Astrocyte (in vitro differentiated cells and primary cell): ENCODE measurements around the gene SNAP29. TPM values are rescaled to one million over a fixed set of nuclear protein-coding genes. Genes with fewer than 3 reads are reported as not detected.

Experiments
- DNase-seq: peaks from one replicate; pipeline ENCODE4 v3.0.0-alpha.2; 2010; ENCODE audit warnings: low read depth
- FAIRE-seq: peaks from 2 replicates; lab custom pipeline; 2011; peaks lifted over from hg19 to GRCh38; lab: Jason Lieb, UNC
- H2AFZ ChIP-seq: 2 replicates; pipeline ENCODE4 v1.6.0; 2012; ENCODE audit warnings: low read depth, low read length, inconsistent platforms
- H3K27ac ChIP-seq: 2 replicates; pipeline ENCODE4 v1.5.1; 2011; ENCODE audit warnings: low read depth, low read length, inconsistent platforms
- H3K27me3 ChIP-seq: 2 replicates; pipeline ENCODE4 v1.6.0; 2011; ENCODE audit warnings: low read length, inconsistent platforms; ENCODE audit not compliant: insufficient read depth
- H3K36me3 ChIP-seq: 2 replicates; pipeline ENCODE4 v1.5.1; 2011; ENCODE audit warnings: low read length, inconsistent platforms; ENCODE audit not compliant: insufficient read depth
- H3K4me1 ChIP-seq: 2 replicates; pipeline ENCODE4 v1.5.1; 2011; ENCODE audit warnings: low read length, inconsistent platforms; ENCODE audit not compliant: insufficient read depth
- H3K4me2 ChIP-seq: 2 replicates; pipeline ENCODE4 v1.6.0; 2012; ENCODE audit warnings: low read length, inconsistent platforms
- H3K4me3 ChIP-seq: 2 replicates; pipeline ENCODE4 v1.5.1; 2011; ENCODE audit warnings: low read depth, mild to moderate bottlenecking, low read length, inconsistent platforms; ENCODE audit not compliant: insufficient read depth
- H3K79me2 ChIP-seq: 2 replicates; pipeline ENCODE4 v1.6.0; 2012; ENCODE audit warnings: mild to moderate bottlenecking, low read length, inconsistent platforms; ENCODE audit not compliant: insufficient read depth
- H3K9ac ChIP-seq: 2 replicates; pipeline ENCODE4 v1.6.0; 2012; ENCODE audit warnings: mild to moderate bottlenecking, low read length, inconsistent platforms
- H3K9me3 ChIP-seq: 2 replicates; pipeline ENCODE4 v1.5.1; 2012; ENCODE audit warnings: low read depth, mild to moderate bottlenecking, low read length, inconsistent platforms; ENCODE audit not compliant: insufficient read depth
- H4K20me1 ChIP-seq: 2 replicates; pipeline ENCODE4 v1.6.0; 2012; ENCODE audit warnings: low read length, inconsistent platforms; ENCODE audit not compliant: insufficient read depth
- H3K27ac Mint-ChIP-seq: one replicate; pipeline ENCODE4 v1.8.0; 2021; ENCODE audit warnings: mild to moderate bottlenecking, mixed read lengths; ENCODE audit not compliant: unreplicated experiment
- H3K27me3 Mint-ChIP-seq: one replicate; pipeline ENCODE4 v1.8.0; 2021; ENCODE audit warnings: low read depth, mixed read lengths; ENCODE audit not compliant: unreplicated experiment
- H3K36me3 Mint-ChIP-seq: one replicate; pipeline ENCODE4 v1.8.0; 2021; ENCODE audit warnings: low read depth, mixed read lengths; ENCODE audit not compliant: unreplicated experiment
- H3K4me1 Mint-ChIP-seq: one replicate; pipeline ENCODE4 v1.8.0; 2021; ENCODE audit warnings: low read depth, mixed read lengths; ENCODE audit not compliant: unreplicated experiment
- H3K4me3 Mint-ChIP-seq: one replicate; pipeline ENCODE4 v1.8.0; 2021; ENCODE audit warnings: mild to moderate bottlenecking, moderate library complexity, mixed read lengths; ENCODE audit not compliant: unreplicated experiment
- H3K9me3 Mint-ChIP-seq: one replicate; pipeline ENCODE4 v1.8.0; 2021; ENCODE audit warnings: mild to moderate bottlenecking, mixed read lengths; ENCODE audit not compliant: unreplicated experiment
- EZH2 ChIP-seq: IDR thresholded peaks from 2 replicates; pipeline ENCODE4 v1.6.1; 2012; ENCODE audit warnings: mild to moderate bottlenecking, low read length, inconsistent platforms; ENCODE audit not compliant: insufficient read depth
- total RNA-seq: library from RNA; stranded (reverse); gene quantifications from 2 replicates; pipeline ENCODE4 v1.2.1, GENCODE V29; 2021
- TF ChIP-seq, protein P1 (sequence below): IDR thresholded peaks from 2 replicates; pipeline ENCODE4 v1.5.1; 2011; ENCODE audit warnings: low read depth, mild to moderate bottlenecking, inconsistent platforms, low read length, moderate library complexity; ENCODE audit not compliant: insufficient read depth

The SNAP29 gene
- total RNA-seq, 1 donor from 2014 or later: 19.6 TPM

DNA sequence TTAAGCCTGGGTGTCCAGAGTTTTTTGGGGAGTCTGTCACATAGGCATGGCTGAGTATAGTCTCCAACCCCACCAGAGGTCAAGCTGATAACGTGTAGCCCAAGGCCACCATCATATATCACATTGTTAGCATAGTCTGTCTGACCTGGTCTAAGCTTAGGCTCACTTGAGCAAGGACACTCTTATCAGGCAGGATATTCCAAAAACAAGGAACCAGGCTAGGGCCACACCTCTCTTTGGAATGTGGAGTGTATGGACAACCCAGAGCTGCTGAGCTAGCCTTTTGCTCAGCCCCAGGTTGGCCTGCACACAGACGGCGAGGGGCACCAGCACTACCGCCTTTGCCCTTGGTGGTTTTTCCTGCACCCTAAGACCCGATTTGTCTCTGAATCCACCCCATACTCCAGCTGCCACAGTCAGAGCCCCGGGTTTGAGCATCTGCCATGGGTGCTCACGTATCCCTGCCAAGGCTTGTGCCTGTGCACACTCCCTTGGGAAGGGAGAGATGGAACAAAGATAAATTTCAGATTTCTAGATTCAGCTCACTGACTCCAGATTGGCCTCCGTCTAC lies 7.2 kb downstream of the SNAP29 start:
- H3K9me3 ChIP-seq: no peaks in the 10 kb centered on the region
- no peak overlapping the region for H2AFZ ChIP-seq
- no peak overlapping the region for H3K9ac ChIP-seq
- no peak overlapping the region for H3K27ac Mint-ChIP-seq
- H3K79me2 ChIP-seq: peaks cover 10% of the 10 kb centered on the region
- H3K36me3 ChIP-seq: no peaks in the 10 kb centered on the region
- H3K4me3 Mint-ChIP-seq: no peak overlapping the region
- H3K27me3 ChIP-seq: no peaks in the 10 kb centered on the region
- H3K27me3 Mint-ChIP-seq: no peaks in the 10 kb centered on the region
- no peaks in the 10 kb centered on the region for H3K9me3 Mint-ChIP-seq
- FAIRE-seq (no peak), DNase-seq (no peak)
- TF ChIP-seq, protein P1, sequence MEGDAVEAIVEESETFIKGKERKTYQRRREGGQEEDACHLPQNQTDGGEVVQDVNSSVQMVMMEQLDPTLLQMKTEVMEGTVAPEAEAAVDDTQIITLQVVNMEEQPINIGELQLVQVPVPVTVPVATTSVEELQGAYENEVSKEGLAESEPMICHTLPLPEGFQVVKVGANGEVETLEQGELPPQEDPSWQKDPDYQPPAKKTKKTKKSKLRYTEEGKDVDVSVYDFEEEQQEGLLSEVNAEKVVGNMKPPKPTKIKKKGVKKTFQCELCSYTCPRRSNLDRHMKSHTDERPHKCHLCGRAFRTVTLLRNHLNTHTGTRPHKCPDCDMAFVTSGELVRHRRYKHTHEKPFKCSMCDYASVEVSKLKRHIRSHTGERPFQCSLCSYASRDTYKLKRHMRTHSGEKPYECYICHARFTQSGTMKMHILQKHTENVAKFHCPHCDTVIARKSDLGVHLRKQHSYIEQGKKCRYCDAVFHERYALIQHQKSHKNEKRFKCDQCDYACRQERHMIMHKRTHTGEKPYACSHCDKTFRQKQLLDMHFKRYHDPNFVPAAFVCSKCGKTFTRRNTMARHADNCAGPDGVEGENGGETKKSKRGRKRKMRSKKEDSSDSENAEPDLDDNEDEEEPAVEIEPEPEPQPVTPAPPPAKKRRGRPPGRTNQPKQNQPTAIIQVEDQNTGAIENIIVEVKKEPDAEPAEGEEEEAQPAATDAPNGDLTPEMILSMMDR: no peak
- peaks cover 11% of the 10 kb centered on the region for H3K4me1 Mint-ChIP-seq
- peaks cover 46% of the 10 kb centered on the region for H4K20me1 ChIP-seq
- peaks cover 11% of the 10 kb centered on the region for H3K36me3 Mint-ChIP-seq
- H3K27ac ChIP-seq: no peak overlapping the region
- no peak overlapping the region for H3K4me3 ChIP-seq
- H3K4me1 ChIP-seq: no peaks in the 10 kb centered on the region
- no peak overlapping the region for H3K4me2 ChIP-seq

DNA sequence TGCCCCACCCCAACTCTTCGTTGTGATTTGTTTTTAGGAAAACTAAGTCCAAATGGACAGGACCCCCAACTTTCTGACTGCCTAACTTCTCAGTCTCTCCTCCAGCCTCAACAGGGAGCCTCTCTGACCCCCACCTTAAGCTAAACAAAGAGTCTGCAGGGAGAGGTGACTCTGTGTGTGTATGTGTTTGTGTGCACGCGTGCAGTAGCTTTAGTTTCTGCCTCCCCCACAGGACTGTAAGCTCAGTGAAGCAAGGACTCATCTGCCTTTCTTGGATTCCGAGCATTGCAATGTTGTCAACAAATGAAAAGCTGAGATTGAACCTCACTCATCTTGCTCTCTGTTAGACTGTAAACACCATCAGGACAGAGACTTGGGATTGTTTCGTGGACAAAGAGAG lies 7.9 kb downstream of the SNAP29 start:
- Histone ChIP-seq H3K4me2 (no peak overlapping the region), H4K20me1 (peaks cover 46% of the 10 kb centered on the region), H3K79me2 (peaks cover 10% of the 10 kb centered on the region), H3K27ac (no peak overlapping the region), H3K36me3 (no peaks in the 10 kb centered on the region), H3K9me3 (no peaks in the 10 kb centered on the region), H3K9ac (no peak overlapping the region), H3K4me3 (no peak overlapping the region), H2AFZ (no peak overlapping the region), H3K27me3 (no peaks in the 10 kb centered on the region), H3K4me1 (no peaks in the 10 kb centered on the region)
- DNase-seq (no peak), FAIRE-seq (no peak)
- Mint-ChIP-seq H3K4me1 (peaks cover 11% of the 10 kb centered on the region), H3K36me3 (peaks cover 9% of the 10 kb centered on the region), H3K27ac (no peak overlapping the region), H3K27me3 (no peaks in the 10 kb centered on the region), H3K9me3 (no peaks in the 10 kb centered on the region), H3K4me3 (no peak overlapping the region)
- TF ChIP-seq, protein P1: no peak
- no peak for TF ChIP-seq EZH2

DNA sequence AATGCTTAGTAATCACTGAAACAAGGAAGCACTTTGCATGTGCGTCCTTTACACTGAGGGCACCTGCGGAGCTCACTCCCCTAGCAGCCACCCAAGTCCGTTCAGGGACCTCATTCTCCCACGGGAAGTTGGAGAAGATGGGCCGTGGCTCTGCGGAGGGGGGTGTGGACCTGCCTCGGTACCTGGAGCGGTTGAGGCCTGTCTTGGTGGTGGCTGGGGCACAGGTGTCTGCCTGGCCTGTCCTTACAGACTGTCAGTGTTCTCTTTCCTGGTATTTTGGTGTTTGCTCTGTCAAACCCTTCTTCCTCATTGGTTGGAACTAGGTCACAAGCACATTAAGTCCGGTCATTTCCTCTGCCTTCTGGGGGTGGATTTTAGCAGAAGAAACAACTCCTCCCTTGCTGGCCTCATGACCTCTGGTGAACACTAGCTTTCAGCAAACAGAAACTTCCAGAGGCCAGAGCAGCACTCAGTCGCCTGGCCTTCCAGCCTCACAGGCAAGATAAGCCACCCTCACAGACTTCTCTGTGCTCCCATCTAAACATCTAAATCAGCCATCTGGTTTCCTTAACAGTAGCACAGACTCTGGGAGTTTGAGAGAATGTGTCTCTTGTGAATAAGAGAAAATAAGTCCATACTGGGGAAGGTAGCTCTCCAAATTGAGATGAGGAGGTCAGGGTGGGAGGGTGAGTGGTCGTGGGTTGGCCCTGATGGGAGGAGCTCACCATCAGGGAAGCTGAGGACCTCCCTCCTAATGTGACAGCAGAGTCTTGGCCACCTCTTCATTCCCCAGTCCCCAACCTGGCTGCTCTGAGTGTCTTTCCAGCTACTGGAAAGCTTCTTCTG lies 8.6 kb downstream of the SNAP29 start:
- Histone ChIP-seq H3K27ac (no peak overlapping the region), H3K9me3 (no peaks in the 10 kb centered on the region), H4K20me1 (peaks cover 46% of the 10 kb centered on the region), H3K4me1 (no peaks in the 10 kb centered on the region), H3K79me2 (peaks cover 8% of the 10 kb centered on the region), H2AFZ (no peak overlapping the region), H3K27me3 (no peaks in the 10 kb centered on the region), H3K4me3 (no peak overlapping the region), H3K36me3 (no peaks in the 10 kb centered on the region), H3K4me2 (no peak overlapping the region), H3K9ac (no peak overlapping the region)
- no peak for DNase-seq
- H3K4me3 Mint-ChIP-seq: no peak overlapping the region
- no peak overlapping the region for H3K27ac Mint-ChIP-seq
- peaks cover 9% of the 10 kb centered on the region for H3K36me3 Mint-ChIP-seq
- no peaks in the 10 kb centered on the region for H3K9me3 Mint-ChIP-seq
- FAIRE-seq: no peak
- H3K4me1 Mint-ChIP-seq: peaks cover 11% of the 10 kb centered on the region
- TF ChIP-seq, protein P1: no peak
- TF ChIP-seq EZH2: no peak
- H3K27me3 Mint-ChIP-seq: no peaks in the 10 kb centered on the region
